Fibroblast of lung (primary cell): Measurements from ENCODE around the gene MPRIP. TPM values are rescaled to one million over a fixed set of nuclear protein-coding genes. Genes with fewer than 3 reads are reported as not detected.
A peak's percentile ranks its signal among the peaks of the same experiment; 100 is the strongest.

Experiments used
- DNase-seq, 2 donors: peaks; one replicate each; pipeline versions ENCODE4 v3.0.0 to v3.0.0-alpha.2; 2010; ENCODE audit warnings: low read depth in 2 of 2
- H2AFZ ChIP-seq: 2 replicates; pipeline ENCODE4 v1.5.1; 2012; ENCODE audit warnings: low read length, control low read depth, inconsistent platforms
- H3K27ac ChIP-seq: 2 replicates; pipeline ENCODE4 v1.5.1; 2011; ENCODE audit warnings: low read length, control low read depth; ENCODE audit not compliant: insufficient read depth
- H3K27me3 ChIP-seq: 2 replicates; pipeline ENCODE4 v1.5.1; 2011; ENCODE audit warnings: mild to moderate bottlenecking, low read length; ENCODE audit not compliant: control insufficient read depth, insufficient read depth
- H3K36me3 ChIP-seq: 2 replicates; pipeline ENCODE4 v1.5.1; 2011; ENCODE audit warnings: low read length; ENCODE audit not compliant: control insufficient read depth, insufficient read depth
- H3K4me1 ChIP-seq: 2 replicates; pipeline ENCODE4 v1.5.1; 2011; ENCODE audit warnings: low read length; ENCODE audit not compliant: control insufficient read depth, insufficient read depth; ENCODE audit errors: extremely low read depth
- H3K4me2 ChIP-seq: 2 replicates; pipeline ENCODE4 v1.5.1; 2011; ENCODE audit warnings: low read length, control low read depth; ENCODE audit not compliant: insufficient read depth; ENCODE audit errors: extremely low read depth
- H3K4me3 ChIP-seq, 4 experiments: fragments of 200-600 bp in 1 of 4; sonication (generic) in 1 of 4; replicated peaks in 1 of 4; 2 replicates each; pipeline ENCODE4 v1.5.1; 2011 to 2016; ENCODE audit warnings: low read length in 4 of 4, low read depth in 3 of 4, mild to moderate bottlenecking in 3 of 4, control low read depth in 2 of 4, inconsistent platforms in 1 of 4, mixed read lengths in 1 of 4; ENCODE audit not compliant: insufficient read depth in 1 of 4; ENCODE audit errors: control extremely low read depth in 1 of 4
- H3K79me2 ChIP-seq: 2 replicates; pipeline ENCODE4 v1.5.1; 2012; ENCODE audit warnings: mild to moderate bottlenecking, low read length, inconsistent platforms; ENCODE audit not compliant: control insufficient read depth, insufficient read depth
- H3K9ac ChIP-seq: 2 replicates; pipeline ENCODE4 v1.5.1; 2011; ENCODE audit warnings: mild to moderate bottlenecking, low read length, control low read depth; ENCODE audit not compliant: insufficient read depth
- H3K9me3 ChIP-seq: 2 replicates; pipeline ENCODE4 v1.5.1; 2012; ENCODE audit warnings: low read depth, low read length; ENCODE audit not compliant: control insufficient read depth, insufficient read depth
- H4K20me1 ChIP-seq: 2 replicates; pipeline ENCODE4 v1.5.1; 2011; ENCODE audit warnings: low read length; ENCODE audit not compliant: control insufficient read depth, insufficient read depth; ENCODE audit errors: extremely low read depth
- EZH2 ChIP-seq: IDR thresholded peaks from 2 replicates; pipeline ENCODE4 v1.5.1; 2012; ENCODE audit warnings: low read length, control low read depth, mild to moderate bottlenecking; ENCODE audit errors: missing control alignments
- polyA plus RNA-seq, 2 donors: library from polyadenylated mRNA; depleted of rRNA in 1 of 2; stranded (reverse) in 1 of 2; unstranded in 1 of 2; fragments of >200 nt; gene quantifications; 2 replicates each; pipeline ENCODE4 v1.2.1, GENCODE V29; 2011 to 2012; ENCODE audit warnings: missing spikeins in 1 of 2
- total RNA-seq: library from RNA; depleted of rRNA; stranded (reverse); fragments of >200 nt; gene quantifications from 2 replicates; pipeline ENCODE4 v1.2.1, GENCODE V29; 2014
- TF ChIP-seq, protein P1 (sequence below), 2 donors: IDR thresholded peaks in 1 of 2; conservative IDR thresholded peaks in 1 of 2; 1 replicate in 1 of 2; 2 replicates in 1 of 2; pipeline ENCODE4 v1.5.1; 2011 to 2012; ENCODE audit warnings: low read length in 2 of 2, control low read depth in 1 of 2, inconsistent platforms in 1 of 2, low read depth in 1 of 2, mild to moderate bottlenecking in 1 of 2

MPRIP gene
- total and polyA plus RNA-seq, 2 donors (not counting 1 experiment from before 2014, with no cell fraction given): 104 to 124 TPM

DNA sequence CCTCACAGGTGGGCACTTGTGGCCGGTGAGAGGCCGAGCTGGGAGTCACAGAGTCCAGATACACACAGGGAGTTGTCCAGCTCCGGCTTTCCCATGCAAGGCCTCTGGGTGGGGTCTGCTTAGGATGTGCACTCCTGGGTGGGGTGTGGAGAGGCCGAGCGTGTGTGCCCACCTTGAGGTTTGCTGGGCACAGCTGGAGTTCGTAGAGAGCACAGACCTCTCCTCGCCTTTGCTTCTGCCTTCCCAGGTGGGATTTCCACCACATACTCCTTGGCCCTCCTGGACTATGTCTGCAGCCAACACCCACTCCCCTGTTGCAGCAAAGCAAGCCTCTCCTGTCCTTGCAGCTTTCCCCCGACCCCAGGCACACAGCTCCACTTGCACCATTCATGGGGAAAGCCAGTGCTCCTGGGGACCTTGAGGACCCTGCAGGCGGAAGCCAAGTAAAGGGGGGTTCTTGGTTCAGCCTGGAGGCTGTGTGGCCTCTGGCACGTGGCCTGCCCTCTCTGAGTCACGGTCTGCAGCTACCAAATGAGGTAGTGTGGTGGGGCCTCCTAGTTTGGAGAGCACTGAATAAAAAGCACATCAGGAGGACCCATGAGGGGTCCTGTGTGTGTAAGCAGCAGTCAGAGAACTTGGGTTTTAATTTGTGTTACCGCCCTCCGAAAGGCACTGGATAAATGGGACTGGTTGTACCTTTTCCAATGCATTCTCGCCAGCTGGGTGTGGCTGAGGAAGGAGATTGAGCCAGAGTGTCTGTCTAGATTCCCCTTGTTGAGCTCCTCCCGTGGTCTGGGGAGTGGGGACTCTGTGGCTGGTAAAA is 31.5 kb downstream of the MPRIP start:
- DNase-seq: peak in 1 of 2 donors; percentile 57
- Histone ChIP-seq H4K20me1 (peaks cover 2% of the 10 kb centered on the region), H3K4me2 (peak overlapping the region; percentile 56)

DNA sequence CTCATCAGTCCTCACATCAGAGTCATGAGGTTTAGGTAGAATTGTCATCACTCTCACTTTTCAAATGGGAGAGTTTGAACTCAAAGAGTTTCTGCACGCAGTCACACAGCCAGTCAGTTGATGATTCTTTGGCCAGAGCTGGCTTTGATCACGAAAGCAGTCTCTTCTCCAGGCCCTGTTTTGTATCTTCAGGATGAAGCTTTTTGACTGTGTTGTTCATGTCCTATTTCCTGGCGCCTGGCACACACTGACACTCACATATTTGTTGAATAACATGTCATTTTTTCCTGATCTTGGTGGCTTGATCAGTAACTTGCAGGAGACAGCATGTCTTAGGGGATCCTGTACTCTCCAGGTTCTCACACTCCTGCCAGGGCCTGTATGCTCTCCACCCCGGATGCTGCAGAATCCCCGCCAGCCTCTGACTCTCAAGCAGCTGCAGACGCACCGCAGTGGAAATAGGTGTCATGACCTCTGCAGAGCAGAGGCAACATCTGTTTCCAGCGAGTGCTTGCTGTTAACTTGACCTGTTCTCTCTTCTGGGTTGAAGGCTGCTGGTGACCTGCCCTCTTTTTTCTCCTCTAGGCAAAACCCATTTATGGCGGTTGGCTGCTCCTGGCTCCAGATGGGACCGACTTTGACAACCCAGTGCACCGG is 33.0 kb downstream of the MPRIP start:
- no peak overlapping the region for H3K9ac ChIP-seq
- peaks cover 42% of the 10 kb centered on the region for H3K4me1 ChIP-seq
- DNase-seq: peak; percentile 63 to 86
- H3K36me3 ChIP-seq: peaks cover 9% of the 10 kb centered on the region
- TF ChIP-seq, protein P1, sequence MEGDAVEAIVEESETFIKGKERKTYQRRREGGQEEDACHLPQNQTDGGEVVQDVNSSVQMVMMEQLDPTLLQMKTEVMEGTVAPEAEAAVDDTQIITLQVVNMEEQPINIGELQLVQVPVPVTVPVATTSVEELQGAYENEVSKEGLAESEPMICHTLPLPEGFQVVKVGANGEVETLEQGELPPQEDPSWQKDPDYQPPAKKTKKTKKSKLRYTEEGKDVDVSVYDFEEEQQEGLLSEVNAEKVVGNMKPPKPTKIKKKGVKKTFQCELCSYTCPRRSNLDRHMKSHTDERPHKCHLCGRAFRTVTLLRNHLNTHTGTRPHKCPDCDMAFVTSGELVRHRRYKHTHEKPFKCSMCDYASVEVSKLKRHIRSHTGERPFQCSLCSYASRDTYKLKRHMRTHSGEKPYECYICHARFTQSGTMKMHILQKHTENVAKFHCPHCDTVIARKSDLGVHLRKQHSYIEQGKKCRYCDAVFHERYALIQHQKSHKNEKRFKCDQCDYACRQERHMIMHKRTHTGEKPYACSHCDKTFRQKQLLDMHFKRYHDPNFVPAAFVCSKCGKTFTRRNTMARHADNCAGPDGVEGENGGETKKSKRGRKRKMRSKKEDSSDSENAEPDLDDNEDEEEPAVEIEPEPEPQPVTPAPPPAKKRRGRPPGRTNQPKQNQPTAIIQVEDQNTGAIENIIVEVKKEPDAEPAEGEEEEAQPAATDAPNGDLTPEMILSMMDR (conservative IDR thresholded peaks at IDR 0.05 in 1 of 2, IDR thresholded peaks at IDR 0.05 in 1 of 2; ENCODE audit: low read depth in 1 of 2, low read length in 2 of 2): no peak
- TF ChIP-seq EZH2: no peak
- no peaks in the 10 kb centered on the region for H3K27me3 ChIP-seq
- H3K4me2 ChIP-seq: peak overlapping the region; percentile 46
- H3K9me3 ChIP-seq: no peaks in the 10 kb centered on the region
- H4K20me1 ChIP-seq: peaks cover 2% of the 10 kb centered on the region
- peaks cover 89% of the 10 kb centered on the region for H3K79me2 ChIP-seq
- H3K27ac ChIP-seq: peak overlapping the region; percentile 71
- H3K4me3 ChIP-seq: no peak overlapping the region
- H2AFZ ChIP-seq: no peak overlapping the region

More for the DNA sequence above, 31.5 kb downstream of the MPRIP start:
- peaks cover 89% of the 10 kb centered on the region for H3K79me2 ChIP-seq
- H3K4me3 ChIP-seq: no peak overlapping the region
- H3K27me3 ChIP-seq: no peaks in the 10 kb centered on the region
- no peaks in the 10 kb centered on the region for H3K9me3 ChIP-seq
- no peak overlapping the region for H2AFZ ChIP-seq
- H3K27ac ChIP-seq: peak overlapping the region; percentile 71
- H3K36me3 ChIP-seq: peaks cover 9% of the 10 kb centered on the region
- no peak overlapping the region for H3K9ac ChIP-seq
- TF ChIP-seq EZH2: no peak
- TF ChIP-seq, protein P1 (conservative IDR thresholded peaks at IDR 0.05 in 1 of 2, IDR thresholded peaks at IDR 0.05 in 1 of 2; ENCODE audit: low read depth in 1 of 2, low read length in 2 of 2): no peak
- peaks cover 30% of the 10 kb centered on the region for H3K4me1 ChIP-seq

DNA sequence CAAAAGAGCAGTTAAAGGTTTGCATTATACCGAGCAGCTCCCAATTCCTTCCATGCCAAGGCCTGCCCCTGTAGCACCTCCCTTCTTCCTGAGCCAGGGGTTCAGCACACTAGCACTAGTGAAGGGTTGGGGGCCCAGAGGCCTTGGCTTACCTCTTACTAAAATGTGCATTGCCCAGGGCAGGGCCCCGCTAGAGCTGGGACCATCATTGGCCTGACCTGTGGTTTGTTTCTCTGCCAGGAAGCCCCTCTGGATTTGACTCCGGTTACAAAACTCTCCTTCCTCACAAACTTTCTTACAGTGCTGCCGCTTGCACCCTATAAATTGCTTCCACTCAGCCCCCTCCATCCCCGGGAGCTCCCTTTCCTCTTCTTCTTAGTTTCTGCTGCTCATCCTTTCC is 33.8 kb downstream of the MPRIP start:
- H4K20me1 ChIP-seq: peaks cover 2% of the 10 kb centered on the region
- H3K4me1 ChIP-seq: peaks cover 43% of the 10 kb centered on the region
- no peak overlapping the region for H3K4me3 ChIP-seq
- peaks cover 9% of the 10 kb centered on the region for H3K36me3 ChIP-seq
- H3K9ac ChIP-seq: no peak overlapping the region
- no peak for TF ChIP-seq EZH2
- TF ChIP-seq, protein P1 (conservative IDR thresholded peaks at IDR 0.05 in 1 of 2, IDR thresholded peaks at IDR 0.05 in 1 of 2; ENCODE audit: low read depth in 1 of 2, low read length in 2 of 2): no peak
- H3K27ac ChIP-seq: peak overlapping the region; percentile 48
- no peak for DNase-seq
- no peak overlapping the region for H2AFZ ChIP-seq
- no peaks in the 10 kb centered on the region for H3K9me3 ChIP-seq
- H3K79me2 ChIP-seq: peaks cover 86% of the 10 kb centered on the region
- peak overlapping the region; percentile 46 for H3K4me2 ChIP-seq
- no peaks in the 10 kb centered on the region for H3K27me3 ChIP-seq
